ENCODE measurements around the gene PLEKHA7. TPM values are rescaled to one million over a fixed set of nuclear protein-coding genes. Genes with fewer than 3 reads are reported as not detected.

Gene PLEKHA7
- polyA plus RNA-seq, 1 of the 3 experiments (the other 2 are of a cell fraction): 0.12 TPM

GRCh38 chr11:16926883-16927626, 87.2 kb downstream of the PLEKHA7 start:
- ChIA-PET POLR2A (no interaction called here), CTCF (interaction anchor here (1.3 kb wide), 1 partner anchor 10 kb away, joined by 4 read pairs; no protein-coding TSS in a partner anchor)
- Histone ChIP-seq H3K27me3 (ENCODE audit: insufficient read depth) (peaks cover 36% of the 10 kb centered on the region), H3K4me3 (ENCODE audit: low read depth in 2 of 2, low read length in 1 of 2) (no peak overlapping the region), H3K9me2 (no peaks in the 10 kb centered on the region), H2AFZ (ENCODE audit: low read depth) (no peak overlapping the region), H4K20me1 (ENCODE audit: insufficient read depth) (no peaks in the 10 kb centered on the region), H3F3A (replicated peaks; ENCODE audit: insufficient read depth) (no peaks in the 10 kb centered on the region), H3K79me2 (ENCODE audit: insufficient read depth) (no peaks in the 10 kb centered on the region), H3K27ac (ENCODE audit: low read depth in 2 of 2, low read length in 1 of 2) (no peak overlapping the region), H3K9me3 (no peaks in the 10 kb centered on the region), H3K4me1 (ENCODE audit: control insufficient read depth in 1 of 2, insufficient read depth in 2 of 2, low read depth in 1 of 2, low read length in 1 of 2) (peaks cover 0 to 16% of the 10 kb centered on the region in 2 experiments; a peak in 1 of 4 replicates), H3K9ac (no peak overlapping the region), H3K4me2 (no peak overlapping the region), H3K36me3 (replicated peaks in 1 of 2; ENCODE audit: control insufficient read depth in 1 of 2, insufficient read depth in 2 of 2, low read length in 1 of 2) (no peaks in the 10 kb centered on the region)
- 70% methylated on average over 9 of the region's 9 CpGs for WGBS (ENCODE audit: low lambda C conversion rate)
- DNase-seq: no peak
- TF ChIP-seq RCOR1 (IDR thresholded peaks at IDR 0.05; ENCODE audit: low read length) (no peak), TAF1 (IDR thresholded peaks at IDR 0.05; ENCODE audit: borderline replicate concordance, low read depth, low read length) (no peak), USF1 (IDR thresholded peaks at IDR 0.05; ENCODE audit: borderline replicate concordance, low read depth) (no peak), EP300 (IDR thresholded peaks at IDR 0.05; ENCODE audit: borderline replicate concordance in 1 of 2, low read depth in 1 of 2, low read length in 1 of 2) (no peak), FOXJ3 (CRISPR knock-in tag; IDR thresholded peaks at IDR 0.05) (no peak), RFX5 (IDR thresholded peaks at IDR 0.05; ENCODE audit: low read length) (no peak), TCF12 (IDR thresholded peaks at IDR 0.05) (no peak), FOSL2 (IDR thresholded peaks at IDR 0.05; ENCODE audit: borderline replicate concordance, low read depth) (no peak), RXRA (IDR thresholded peaks at IDR 0.05; ENCODE audit: borderline replicate concordance, low read depth) (no peak), TEAD4 (IDR thresholded peaks at IDR 0.05; ENCODE audit: borderline replicate concordance, insufficient read depth) (no peak), FOXM1 (IDR thresholded peaks at IDR 0.05; ENCODE audit: low read depth) (no peak), NFIC (IDR thresholded peaks at IDR 0.05; ENCODE audit: borderline replicate concordance) (no peak), NRF1 (IDR thresholded peaks at IDR 0.05; ENCODE audit: low read depth, low read length) (no peak), YY1 (IDR thresholded peaks at IDR 0.05; ENCODE audit: low read depth) (no peak), MEF2A (IDR thresholded peaks at IDR 0.05; ENCODE audit: borderline replicate concordance, low read depth) (no peak), JUND (IDR thresholded peaks at IDR 0.05) (no peak), REST (IDR thresholded peaks at IDR 0.05; ENCODE audit: low read depth, low read length) (no peak)
- TF ChIP-seq, protein P1, sequence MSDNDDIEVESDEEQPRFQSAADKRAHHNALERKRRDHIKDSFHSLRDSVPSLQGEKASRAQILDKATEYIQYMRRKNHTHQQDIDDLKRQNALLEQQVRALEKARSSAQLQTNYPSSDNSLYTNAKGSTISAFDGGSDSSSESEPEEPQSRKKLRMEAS (IDR thresholded peaks at IDR 0.05; ENCODE audit: low read depth): no peak
- TF ChIP-seq, protein P2, sequence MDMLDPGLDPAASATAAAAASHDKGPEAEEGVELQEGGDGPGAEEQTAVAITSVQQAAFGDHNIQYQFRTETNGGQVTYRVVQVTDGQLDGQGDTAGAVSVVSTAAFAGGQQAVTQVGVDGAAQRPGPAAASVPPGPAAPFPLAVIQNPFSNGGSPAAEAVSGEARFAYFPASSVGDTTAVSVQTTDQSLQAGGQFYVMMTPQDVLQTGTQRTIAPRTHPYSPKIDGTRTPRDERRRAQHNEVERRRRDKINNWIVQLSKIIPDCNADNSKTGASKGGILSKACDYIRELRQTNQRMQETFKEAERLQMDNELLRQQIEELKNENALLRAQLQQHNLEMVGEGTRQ (IDR thresholded peaks at IDR 0.05; ENCODE audit: borderline replicate concordance, low read depth, low read length): no peak
